HG03520 (cell line): ENCODE data around the gene VGF.
"Not testable (repeated sequence)": the region's sequence is repeated elsewhere in the genome, so short reads cannot be mapped to it uniquely, and the experiment has no call there.

Experiments
- ATAC-seq: cut with Tn5 transposase; IDR thresholded peaks from one replicate; pipeline ENCODE4 v1.9.1; 2021; ENCODE audit warnings: mild to moderate bottlenecking, moderate library complexity; ENCODE audit not compliant: unreplicated experiment

VGF gene

GRCh38 chr7:101140339-101140699, 25.1 kb downstream of the VGF start:
- no peak for ATAC-seq

- ATAC-seq, result peak; percentile 69
These were observed 27.0 kb downstream of the VGF start for GRCh38 chr7:101138213-101138870.

- ATAC-seq, result no peak
These were observed 27.6 kb downstream of the VGF start for GRCh38 chr7:101137651-101138212.

GRCh38 chr7:101134399-101134980, 30.9 kb downstream of the VGF start:
- no peak for ATAC-seq

GRCh38 chr7:101133621-101134398, 31.6 kb downstream of the VGF start:
- ATAC-seq, result no peak

GRCh38 chr7:101132626-101133600, 32.5 kb downstream of the VGF start:
- not testable (repeated sequence) for ATAC-seq

GRCh38 chr7:101129603-101130117, 35.7 kb downstream of the VGF start:
- ATAC-seq, result no peak

- no peak for ATAC-seq
These were observed 37.1 kb downstream of the VGF start for GRCh38 chr7:101128040-101128834.

GRCh38 chr7:101127460-101128039, 37.8 kb downstream of the VGF start:
- ATAC-seq, result no peak

GRCh38 chr7:101126651-101127459, 38.5 kb downstream of the VGF start, which contains the start of gene SERPINE1:
TSS of gene SERPINE1 (plus strand) at chr7:101127104. CDS start at chr7:101128394, 1,290 bp downstream.
- peak; percentile 33 for ATAC-seq

- peak; percentile 44 for ATAC-seq
These were observed 39.2 kb downstream of the VGF start for GRCh38 chr7:101125989-101126650.

- ATAC-seq, result no peak
These were observed 40.9 kb downstream of the VGF start for GRCh38 chr7:101124376-101125056.

GRCh38 chr7:101123703-101124068, 41.7 kb downstream of the VGF start:
- no peak for ATAC-seq

GRCh38 chr7:101122933-101123702, 42.3 kb downstream of the VGF start:
- ATAC-seq, result no peak

- no peak for ATAC-seq
These were observed 43.1 kb downstream of the VGF start for GRCh38 chr7:101121991-101122932.
